RCC 7860 (cell line): ENCODE measurements around the gene SMOC2.

ENCODE experiments used
- DNase-seq: peaks from one replicate; pipeline ENCODE4 v3.0.0-alpha.2; 2015; ENCODE audit warnings: low spot score
- FAIRE-seq: peaks from 2 replicates; lab custom pipeline; 2012; peaks lifted over from hg19 to GRCh38; lab: Jason Lieb, UNC

SMOC2 gene

DNA sequence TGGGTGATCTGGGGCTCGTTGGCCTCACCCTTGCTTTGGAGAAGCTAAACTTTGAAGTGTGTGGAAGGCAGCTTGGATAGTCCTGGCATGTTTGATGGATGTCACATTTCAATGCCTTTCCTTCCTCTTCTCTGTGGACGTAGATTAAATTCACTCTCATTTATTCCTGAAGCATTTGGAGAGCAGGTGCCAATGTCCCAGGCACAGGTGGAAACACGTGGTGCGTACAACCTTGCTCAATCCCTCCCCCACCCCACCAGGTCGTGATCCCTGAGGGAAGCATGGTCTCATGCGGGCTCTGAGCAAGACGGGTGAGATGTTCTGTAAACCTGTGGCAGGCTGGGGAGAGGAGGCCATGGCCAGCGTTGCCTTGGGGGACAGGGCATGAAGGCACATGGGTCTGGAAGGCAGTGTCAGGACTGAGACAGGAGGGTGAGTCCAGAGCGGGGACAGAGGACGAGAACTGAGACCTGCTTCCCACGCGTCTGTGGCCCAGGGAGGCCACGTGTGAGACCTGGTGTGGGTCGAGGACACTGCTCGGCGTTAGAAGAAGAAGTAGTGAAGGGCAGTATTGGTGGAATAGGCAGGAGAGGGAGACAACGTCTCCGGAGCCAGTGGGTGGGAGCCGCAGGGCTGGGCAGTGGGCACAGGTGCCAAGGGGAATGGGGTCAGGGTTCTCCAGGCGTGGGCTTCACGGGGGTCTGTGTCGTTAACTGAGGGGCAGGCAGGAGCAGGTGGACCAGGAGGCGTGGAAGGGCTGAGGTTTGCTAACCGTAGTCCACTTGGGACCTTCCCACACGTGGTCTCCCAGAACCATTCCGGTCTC, 34.4 kb downstream of the SMOC2 start:
- FAIRE-seq (no peak), DNase-seq (no peak)

DNA sequence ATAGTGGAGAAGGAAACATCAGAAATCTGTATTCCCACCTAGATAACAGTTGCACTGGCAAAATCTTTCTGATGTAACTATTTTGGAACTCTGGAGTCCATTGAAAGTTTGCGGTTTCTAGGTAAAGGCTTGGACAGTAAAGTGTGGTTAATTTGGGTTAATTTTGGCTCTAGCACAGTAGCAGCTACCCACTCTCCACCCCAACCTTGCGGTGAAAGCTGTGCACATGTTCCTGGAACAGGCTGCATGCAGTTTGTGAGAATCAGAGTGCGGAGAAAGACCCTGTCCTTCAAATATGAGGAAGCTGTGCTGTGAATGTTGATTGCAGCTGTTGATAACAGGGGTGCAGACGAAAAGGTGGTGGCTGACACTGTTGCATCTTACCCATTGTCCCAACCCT, 38.4 kb downstream of the SMOC2 start:
- DNase-seq (no peak), FAIRE-seq (no peak)

DNA sequence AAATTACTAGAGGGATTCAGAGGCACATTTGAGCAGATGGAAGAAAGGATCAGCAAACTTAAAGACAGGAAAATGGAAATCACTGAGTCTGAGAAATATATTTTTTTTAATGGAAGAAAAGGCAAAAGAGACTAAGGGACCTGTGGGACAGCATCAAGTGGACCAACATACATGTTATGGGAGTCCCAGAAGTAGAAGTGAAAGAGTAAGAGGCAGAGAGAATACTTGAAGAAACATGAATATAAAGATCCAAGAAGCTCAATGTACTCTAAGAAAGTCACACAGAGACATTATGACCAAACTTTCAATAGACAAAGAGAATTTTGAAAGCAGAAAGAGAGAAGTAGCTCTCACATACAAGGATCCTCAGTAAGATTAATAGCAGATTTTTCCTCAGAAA, 39.5 kb downstream of the SMOC2 start:
- FAIRE-seq: no peak
- no peak for DNase-seq

DNA sequence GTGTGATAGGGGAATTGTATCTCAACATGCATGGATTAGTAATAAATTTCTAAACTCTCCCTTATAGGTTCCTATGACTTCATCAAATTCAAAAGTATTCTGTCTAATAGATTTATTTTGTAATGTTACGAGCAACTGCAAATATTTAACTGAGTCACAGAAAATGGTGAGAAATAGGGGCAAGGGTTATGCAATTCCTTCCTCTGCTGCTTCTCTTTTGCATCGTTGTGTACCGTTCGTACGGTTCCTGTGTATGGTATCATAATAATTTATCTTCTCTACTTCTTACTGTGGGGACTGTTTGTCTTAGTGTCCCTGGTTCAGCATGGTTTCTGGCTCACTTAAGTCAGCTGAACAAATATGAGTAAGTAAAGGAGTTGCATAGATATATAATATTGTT, 44.8 kb downstream of the SMOC2 start:
- DNase-seq: no peak
- no peak for FAIRE-seq

DNA sequence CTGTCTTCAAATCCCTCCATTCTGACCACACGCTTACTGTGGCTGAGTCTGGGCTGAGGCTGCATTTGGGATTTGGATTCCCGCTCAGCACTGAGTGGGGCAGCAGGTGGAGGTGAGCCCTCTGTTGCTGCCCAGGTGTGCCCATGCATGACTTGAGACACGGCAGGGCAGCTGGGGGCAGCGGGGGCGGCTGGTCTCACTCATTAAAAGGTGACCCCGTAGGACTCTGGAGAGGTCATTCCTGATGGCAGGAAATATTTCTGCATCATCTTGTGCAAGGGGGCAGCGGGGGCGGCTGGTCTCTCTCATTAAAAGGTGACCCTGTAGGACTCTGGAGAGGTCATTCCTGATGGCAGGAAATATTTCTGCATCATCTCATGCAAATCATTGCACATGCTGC, 49.8 kb downstream of the SMOC2 start:
- FAIRE-seq: no peak

DNA sequence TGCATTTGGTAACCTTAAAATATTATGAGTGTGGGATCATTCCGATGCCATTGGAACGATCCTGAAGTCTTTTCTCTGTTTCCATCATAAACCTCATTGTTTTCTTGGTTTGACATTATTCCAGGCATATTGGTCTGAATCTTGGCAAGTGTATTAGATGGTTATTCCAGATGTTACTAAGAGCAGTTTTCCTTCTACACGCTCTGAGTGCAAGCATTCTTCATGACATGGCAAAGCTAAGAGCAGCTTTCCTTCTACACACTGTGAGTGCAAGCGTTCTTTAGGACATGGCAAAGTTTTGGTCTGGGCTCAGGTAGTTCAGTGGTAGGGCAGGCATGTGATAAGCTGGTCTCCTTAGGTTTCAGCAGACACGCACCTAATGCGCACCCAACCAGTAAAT, 53.0 kb downstream of the SMOC2 start:
- FAIRE-seq (no peak), DNase-seq (no peak)

More for the DNA sequence above, 49.8 kb downstream of the SMOC2 start:
- no peak for DNase-seq

DNA sequence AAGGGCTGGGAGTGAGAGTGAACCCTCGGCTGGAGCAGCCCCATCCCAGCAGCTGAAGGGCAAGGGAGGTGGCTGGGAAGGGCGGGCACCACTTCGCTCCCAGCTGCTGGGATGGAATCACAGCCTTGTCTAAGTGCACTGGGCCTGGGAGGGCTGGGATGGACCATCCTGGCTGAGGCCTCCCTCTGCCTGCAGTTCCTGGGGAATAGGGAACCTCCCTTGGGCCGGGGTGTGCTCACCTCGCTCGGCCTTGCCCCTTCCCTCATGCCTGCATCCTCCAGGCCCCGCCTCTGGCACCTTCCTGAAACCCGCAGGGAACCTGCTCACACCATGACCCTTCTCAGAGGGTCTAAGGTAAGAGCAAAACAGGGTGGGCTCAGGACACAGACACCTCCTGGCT, 53.7 kb downstream of the SMOC2 start:
- no peak for FAIRE-seq

DNA sequence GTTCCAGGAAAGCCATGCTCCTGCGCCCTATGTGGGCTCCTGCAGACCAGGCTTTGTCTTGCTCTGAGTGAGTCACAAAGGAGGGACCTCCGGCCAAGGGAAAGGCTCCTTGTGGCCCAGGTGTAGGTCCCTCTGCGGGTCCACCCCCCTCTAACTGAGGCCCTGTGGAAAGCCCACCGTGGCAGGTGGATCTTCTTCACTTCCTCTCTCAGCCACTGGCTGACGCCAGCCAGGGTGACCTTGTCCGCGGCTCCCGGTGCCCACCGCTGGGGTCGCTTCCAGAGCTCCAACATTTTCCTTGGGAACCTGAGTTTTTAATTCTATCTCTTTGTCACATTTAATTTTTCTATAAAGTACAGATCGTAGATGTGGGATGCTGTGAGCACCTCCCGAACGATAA, 54.1 kb downstream of the SMOC2 start:
- FAIRE-seq: no peak
- DNase-seq: no peak

More for the DNA sequence above, 53.7 kb downstream of the SMOC2 start:
- DNase-seq: no peak

DNA sequence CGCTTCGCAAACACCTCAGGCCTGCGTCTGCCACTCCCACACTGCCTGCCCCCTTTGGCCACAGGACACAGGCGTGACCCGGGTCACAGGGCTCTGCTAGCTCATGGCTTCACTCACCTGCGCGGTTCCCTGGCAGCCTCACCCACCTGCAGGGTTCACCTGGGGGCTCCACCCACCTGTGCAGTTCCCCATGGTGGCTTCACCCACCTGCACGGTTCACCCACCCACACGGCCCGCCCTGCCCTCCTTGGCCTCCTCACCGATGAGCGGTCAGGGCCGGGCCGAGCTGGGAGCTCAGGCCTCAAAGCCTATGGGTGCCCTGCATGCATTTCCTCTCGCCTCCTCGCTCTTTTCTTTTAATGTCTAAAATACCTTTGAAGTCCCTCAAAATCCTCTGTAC, 54.7 kb downstream of the SMOC2 start:
- no peak for FAIRE-seq
- no peak for DNase-seq

DNA sequence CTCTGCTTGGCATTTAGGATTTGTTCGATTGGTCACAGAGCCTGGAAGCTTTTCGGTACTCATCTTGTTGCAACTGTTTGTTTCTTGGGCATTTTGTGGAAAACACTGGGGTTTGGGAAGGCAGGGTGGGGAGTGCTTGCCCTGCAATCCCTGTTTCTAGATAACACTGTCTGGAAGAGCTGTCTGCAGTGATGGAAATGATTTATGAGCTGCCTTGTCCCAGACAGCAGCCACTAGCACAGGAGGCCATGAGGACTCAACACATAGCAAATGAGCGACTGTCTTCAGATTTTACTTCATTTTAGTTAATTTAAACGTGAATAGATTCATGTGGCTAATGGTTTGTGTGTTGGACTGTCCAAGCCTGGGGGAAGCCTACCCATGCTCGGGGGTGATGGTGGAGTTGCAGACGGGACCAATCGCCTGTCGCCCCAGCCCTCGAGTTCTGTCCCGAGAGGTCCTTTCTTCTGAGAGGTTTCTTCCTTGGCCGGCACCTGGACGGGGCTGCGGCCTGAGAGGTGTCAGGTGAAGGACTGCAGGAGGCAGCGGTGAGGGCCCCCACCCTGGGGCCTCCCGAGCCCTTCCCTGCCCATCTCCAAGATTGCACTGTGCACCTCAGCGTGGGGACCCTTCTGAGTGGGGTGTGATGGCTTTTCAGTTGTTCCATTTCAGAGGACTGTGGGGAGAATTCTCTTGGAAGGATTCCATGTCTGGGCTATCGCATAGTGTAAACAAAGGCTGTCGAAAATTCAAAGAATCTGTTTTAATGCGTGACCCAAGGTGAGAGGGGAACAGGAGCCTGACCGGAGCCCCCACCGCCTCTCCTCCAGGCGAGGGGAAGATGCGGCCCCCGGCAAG, 55.4 kb downstream of the SMOC2 start:
- DNase-seq: no peak
- FAIRE-seq: no peak

DNA sequence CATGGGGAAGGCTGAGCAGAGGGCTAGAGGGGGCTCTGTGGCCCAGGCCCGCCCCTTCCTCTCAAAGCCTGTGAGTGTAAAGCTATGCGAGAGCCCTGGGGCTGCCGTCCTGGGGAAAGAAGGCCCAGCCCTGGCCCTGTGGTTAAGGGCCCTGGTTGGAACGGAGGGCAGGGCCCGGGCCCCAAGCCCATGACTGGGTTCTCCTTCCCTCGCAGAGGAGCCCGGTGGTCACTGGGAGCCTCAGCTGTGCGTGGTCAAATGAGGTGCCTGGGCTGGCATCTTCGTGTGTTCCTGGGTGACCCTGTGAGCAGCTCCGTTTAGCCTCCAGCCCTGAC, 56.0 kb downstream of the SMOC2 start:
- DNase-seq: no peak
- no peak for FAIRE-seq

DNA sequence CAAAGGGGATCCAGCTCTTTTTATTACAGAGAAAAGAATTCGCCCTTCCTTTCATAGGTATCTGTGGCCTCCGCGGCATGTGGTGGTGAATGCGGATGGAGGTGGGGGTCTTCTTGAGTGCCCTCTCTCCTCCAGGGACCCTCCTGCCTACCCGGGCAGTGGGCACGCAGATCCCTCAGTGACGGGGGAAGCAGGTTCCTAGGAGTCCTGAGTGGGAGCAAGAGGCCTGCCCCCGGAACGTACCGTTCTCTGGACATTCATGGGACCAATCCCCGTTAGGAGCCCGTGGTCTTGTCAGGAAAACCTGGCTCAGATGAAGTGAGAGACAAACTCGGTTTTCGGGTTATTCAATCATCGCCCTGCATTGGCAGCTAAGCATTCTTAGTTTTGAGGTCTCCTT, 56.4 kb downstream of the SMOC2 start:
- FAIRE-seq (no peak), DNase-seq (no peak)

DNA sequence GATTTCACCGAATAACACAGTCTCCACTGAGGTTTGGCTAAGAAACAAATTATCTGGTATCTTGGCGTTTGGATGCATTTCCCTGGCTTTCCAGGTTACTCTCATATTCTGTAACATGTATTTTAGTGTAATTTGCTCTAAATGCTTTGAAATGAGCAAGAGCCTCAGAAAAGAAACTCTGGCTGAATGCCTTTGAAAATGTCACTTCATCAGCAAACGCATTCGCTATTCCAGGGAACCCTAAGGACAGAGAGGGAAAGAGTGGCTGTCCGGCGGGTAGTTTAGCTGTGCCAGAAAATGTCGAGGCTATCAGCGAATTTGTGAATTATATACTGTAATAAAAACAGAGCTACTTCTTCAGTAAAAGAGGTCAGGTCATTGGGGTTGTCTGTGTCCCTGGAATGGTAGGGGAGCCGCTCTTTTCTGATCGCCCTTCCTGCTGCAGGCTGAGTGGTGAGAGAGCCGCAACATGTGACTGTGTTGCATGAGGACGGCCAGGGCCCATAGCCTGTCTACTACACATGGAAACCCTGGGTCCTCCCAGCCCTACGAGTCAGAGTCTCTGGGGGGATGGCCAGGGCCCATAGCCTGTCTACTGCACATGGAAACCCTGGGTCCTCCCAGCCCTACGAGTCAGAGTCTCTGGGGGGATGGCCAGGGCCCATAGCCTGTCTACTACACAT, 57.3 kb downstream of the SMOC2 start:
- no peak for DNase-seq
- FAIRE-seq: no peak

DNA sequence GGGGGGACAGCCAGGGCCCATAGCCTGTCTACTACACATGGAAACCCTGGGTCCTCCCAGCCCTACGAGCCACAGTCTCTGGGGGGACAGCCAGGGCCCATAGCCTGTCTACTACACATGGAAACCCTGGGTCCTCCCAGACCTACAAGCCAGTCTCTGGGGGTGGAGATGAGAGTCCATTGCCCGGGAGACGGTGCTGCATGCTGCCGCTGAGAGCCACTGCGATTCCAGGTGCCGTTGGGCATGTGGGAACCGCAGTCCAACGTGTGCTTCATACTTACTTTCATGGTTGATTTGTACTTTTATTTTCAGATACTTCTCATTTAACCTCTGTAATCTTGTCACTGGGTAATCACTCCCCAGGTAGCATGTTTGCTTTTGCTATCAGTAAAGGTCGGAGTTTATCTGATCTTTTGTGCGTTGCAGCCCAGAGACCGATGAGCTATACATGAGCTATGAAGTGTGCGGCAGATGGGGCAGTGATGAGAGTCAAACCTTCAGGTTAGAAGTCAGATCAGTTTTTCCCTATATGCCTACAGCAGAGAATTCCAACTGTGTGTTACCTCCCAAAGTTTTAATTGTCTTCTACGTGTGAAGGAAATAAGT, 58.2 kb downstream of the SMOC2 start:
- FAIRE-seq: no peak

DNA sequence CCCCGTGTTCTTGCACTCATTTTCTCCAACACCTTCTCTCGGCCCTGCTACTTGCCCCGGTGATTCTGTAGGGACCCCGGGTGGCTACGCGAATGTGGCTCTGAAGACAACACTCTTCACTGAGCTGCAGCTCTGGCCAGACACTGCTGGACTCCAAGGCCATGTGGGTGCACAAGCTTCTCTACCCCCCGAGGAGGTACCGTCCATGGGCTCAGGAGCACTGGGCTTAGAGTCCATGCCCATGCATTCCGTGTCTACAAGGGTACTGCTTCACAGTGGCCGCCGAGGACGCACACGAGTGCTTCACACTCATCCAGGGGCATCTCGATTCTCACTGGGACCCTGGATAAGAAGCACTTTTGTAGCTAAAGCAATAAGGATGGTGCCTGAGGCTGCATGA, 59.5 kb downstream of the SMOC2 start:
- FAIRE-seq: no peak
- DNase-seq: no peak

More for the DNA sequence above, 58.2 kb downstream of the SMOC2 start:
- DNase-seq: no peak

DNA sequence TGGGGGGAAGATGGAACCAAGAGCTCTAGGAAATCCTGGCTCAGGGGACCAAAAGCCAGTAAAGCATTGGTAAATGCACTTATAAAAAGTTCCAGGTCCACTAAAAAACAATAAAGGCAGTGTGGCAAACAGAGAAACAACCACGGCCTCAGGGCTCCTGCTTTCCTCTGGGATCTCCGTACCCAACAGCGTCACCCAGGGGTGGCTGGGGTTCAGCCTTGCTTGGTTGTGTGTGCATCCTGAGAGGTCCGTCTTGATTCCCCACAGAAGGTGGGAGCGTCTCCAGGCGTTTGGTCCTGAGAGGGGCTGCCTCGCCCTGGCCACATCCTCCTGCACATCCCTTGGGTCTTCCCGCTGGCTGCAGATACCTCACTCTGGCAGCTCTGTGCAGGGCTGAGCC, 60.6 kb downstream of the SMOC2 start:
- DNase-seq: no peak
- no peak for FAIRE-seq

DNA sequence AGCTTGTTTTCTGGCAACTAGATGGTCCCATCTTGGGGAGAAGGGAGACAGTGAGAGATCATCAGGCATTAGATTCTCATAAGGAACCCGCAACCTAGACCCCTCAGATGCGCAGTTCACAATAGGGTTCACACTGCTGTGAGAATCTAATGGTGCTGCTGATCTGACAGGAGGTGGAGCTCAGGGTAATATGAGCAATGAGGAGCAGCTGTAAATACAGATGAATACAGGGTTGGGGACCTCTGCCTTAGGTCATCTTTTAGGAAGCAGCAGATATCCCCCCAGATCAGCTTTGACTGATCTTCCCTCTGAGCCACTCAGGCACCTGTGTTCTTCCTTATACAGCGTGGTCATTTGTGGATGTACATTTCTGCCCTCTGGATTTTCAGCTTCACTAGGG, 63.4 kb downstream of the SMOC2 start:
- DNase-seq: no peak
- no peak for FAIRE-seq

DNA sequence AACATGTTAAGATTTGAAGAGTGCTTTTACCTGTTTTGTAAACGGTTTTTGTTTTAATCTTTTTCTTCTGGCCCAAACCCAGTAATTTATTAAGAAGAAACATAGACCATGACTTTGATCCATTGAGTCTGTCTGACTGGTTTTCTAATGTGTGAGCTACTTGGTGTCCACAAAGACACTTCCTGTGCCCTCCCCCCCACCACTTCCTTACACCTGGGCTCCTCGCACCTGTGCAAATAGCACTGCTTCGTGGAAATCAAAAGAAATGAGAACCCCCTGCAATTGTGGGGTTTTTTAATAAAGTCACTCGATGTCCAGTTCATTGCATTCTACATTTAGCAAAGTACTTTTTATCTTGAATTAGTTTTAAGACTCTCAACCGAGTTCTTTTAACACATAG, 65.5 kb downstream of the SMOC2 start:
- DNase-seq (no peak), FAIRE-seq (no peak)

DNA sequence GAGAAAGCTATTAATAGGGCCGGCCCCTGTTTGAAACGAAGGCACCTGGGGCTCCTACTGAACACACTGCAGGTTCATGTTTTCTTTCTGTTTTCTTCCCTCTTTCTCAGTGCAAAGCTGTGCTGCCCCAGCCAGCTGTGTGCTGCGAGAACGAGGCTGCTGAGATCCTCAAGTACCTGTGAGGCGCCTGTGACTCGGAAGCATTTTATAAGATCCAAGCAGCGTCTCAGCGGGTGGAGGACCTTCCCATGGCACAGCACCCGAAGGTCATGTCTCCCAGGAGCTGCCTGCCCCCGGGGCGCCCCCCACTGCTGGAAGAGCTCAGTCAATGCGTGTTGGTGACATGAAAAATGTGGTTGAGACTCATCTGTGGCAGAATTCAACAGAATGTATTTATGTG, 66.3 kb downstream of the SMOC2 start:
- FAIRE-seq (no peak), DNase-seq (no peak)

DNA sequence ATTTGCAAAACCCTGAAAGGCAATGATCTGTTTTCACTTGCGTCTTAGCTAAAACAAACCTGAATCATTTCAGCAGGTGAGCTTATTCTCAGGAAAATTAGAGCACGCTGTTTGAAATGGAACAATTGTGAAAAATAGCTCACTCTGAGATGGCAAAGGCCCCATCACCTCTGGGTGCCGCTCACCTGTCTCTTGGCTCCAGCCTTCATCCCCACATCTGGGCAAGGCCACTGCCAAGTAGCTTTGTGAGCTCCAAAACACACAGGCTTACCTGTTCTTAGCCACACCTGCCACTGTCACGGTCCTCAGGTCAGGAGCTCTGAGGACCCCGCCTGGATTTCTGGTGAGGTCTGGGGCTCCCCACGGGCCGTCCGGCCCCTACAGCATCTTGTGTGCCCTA, 66.7 kb downstream of the SMOC2 start:
- FAIRE-seq: no peak

DNA sequence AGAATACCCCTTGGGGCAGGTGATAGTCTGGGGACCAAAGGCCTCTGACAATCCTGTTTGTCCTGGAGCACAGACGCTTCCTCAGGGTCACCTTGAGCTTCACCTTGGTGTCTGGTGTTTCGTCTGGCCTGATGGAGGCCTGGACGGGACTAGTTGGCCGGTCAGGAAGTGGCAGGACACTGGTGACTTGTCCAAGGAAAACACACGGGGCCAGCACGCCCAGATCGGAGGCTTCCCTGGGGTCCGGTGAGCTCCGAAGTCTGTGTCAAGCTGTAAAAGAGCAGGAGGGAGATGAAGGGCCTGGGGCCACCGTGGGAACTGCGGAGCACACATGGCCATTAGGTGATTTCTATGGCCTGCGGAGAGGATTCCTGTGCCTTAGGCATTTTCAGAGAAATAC, 67.9 kb downstream of the SMOC2 start:
- no peak for DNase-seq
- no peak for FAIRE-seq

More for the DNA sequence above, 66.7 kb downstream of the SMOC2 start:
- no peak for DNase-seq
